ENCODE data around the gene PFKFB3.
"Not testable (repeated sequence)": the region's sequence is repeated elsewhere in the genome, so short reads cannot be mapped to it uniquely, and the experiment has no call there.

PFKFB3 gene

GRCh38 chr10:6179078-6179477 lies 23.7 kb upstream of the PFKFB3 start:
- DNase-seq, result no peak

- DNase-seq, result no peak
Measured at GRCh38 chr10:6180480-6181110, 22.1 kb upstream of the PFKFB3 start.

- DNase-seq, result no peak
Measured at GRCh38 chr10:6181249-6181648, 21.5 kb upstream of the PFKFB3 start.

- DNase-seq, result no peak
Measured at GRCh38 chr10:6182454-6183098, 20.2 kb upstream of the PFKFB3 start.

GRCh38 chr10:6185039-6185716 lies 17.6 kb upstream of the PFKFB3 start:
- DNase-seq, result no peak

GRCh38 chr10:6186894-6187256 lies 15.9 kb upstream of the PFKFB3 start:
- no peak for DNase-seq

- DNase-seq, result no peak
Measured at GRCh38 chr10:6187278-6187677, 15.5 kb upstream of the PFKFB3 start.

- not testable (repeated sequence) for DNase-seq
Measured at GRCh38 chr10:6190033-6190432, 12.7 kb upstream of the PFKFB3 start.

GRCh38 chr10:6191147-6191546 lies 11.6 kb upstream of the PFKFB3 start:
- no peak for DNase-seq

GRCh38 chr10:6191569-6191968 lies 11.2 kb upstream of the PFKFB3 start:
- DNase-seq, result no peak

- not testable (repeated sequence) for DNase-seq
Measured at GRCh38 chr10:6193342-6193741, 9.4 kb upstream of the PFKFB3 start.

GRCh38 chr10:6194311-6194710 lies 8.4 kb upstream of the PFKFB3 start:
- no peak for DNase-seq

GRCh38 chr10:6195376-6195775 lies 7.4 kb upstream of the PFKFB3 start:
- DNase-seq, result no peak

- DNase-seq, result no peak
Measured at GRCh38 chr10:6195846-6196245, 6.9 kb upstream of the PFKFB3 start.

- not testable (repeated sequence) for DNase-seq
Measured at GRCh38 chr10:6196524-6196923, 6.2 kb upstream of the PFKFB3 start.

- DNase-seq, result no peak
Measured at GRCh38 chr10:6197321-6197720, 5.4 kb upstream of the PFKFB3 start.

- no peak for DNase-seq
Measured at GRCh38 chr10:6198171-6198570, 4.6 kb upstream of the PFKFB3 start.

- DNase-seq, result no peak
Measured at GRCh38 chr10:6199131-6199733, 3.5 kb upstream of the PFKFB3 start.

- DNase-seq, result no peak
Measured at GRCh38 chr10:6200440-6200733, 2.3 kb upstream of the PFKFB3 start.

- peak; percentile 84 for DNase-seq
Measured at GRCh38 chr10:6200734-6201515, 1.8 kb upstream of the PFKFB3 start.

- DNase-seq, result no peak
Measured at GRCh38 chr10:6201516-6201975, 1.2 kb upstream of the PFKFB3 start.

GRCh38 chr10:6202098-6202683 lies 541 bp upstream of the PFKFB3 start:
- DNase-seq, result no peak
